Testis (tissue), 3 donors: Measurements from ENCODE around the gene P2RY14. TPM values are rescaled to one million over a fixed set of nuclear protein-coding genes. Genes with fewer than 3 reads are reported as not detected.
"Not testable (repeated sequence)": the region's sequence is repeated elsewhere in the genome, so short reads cannot be mapped to it uniquely, and the experiment has no call there.

Experiments used
- DNase-seq: peaks from one replicate; pipeline ENCODE4 v3.0.0-alpha.2; 2019
- H3K27ac ChIP-seq, 2 donors: fragments of 200-600 bp; sonication (generic); one replicate each; pipeline ENCODE4 v1.5.1; 2019
- H3K27me3 ChIP-seq: fragments of 200-600 bp; sonication (generic); one replicate; pipeline ENCODE4 v1.5.1; 2019
- H3K36me3 ChIP-seq: fragments of 200-600 bp; sonication (generic); one replicate; pipeline ENCODE4 v1.5.1; 2017; ENCODE audit warnings: low read depth; ENCODE audit errors: missing control alignments
- H3K4me1 ChIP-seq: fragments of 200-600 bp; sonication (generic); one replicate; pipeline ENCODE4 v1.5.1; 2019
- H3K4me3 ChIP-seq, 2 donors: fragments of 200-600 bp; sonication (generic); one replicate each; pipeline ENCODE4 v1.5.1; 2017 to 2019
- H3K9me3 ChIP-seq: fragments of 200-600 bp; sonication (generic); one replicate; pipeline ENCODE4 v1.5.1; 2017
- POLR2A ChIP-seq: fragments of 450-650 bp; IDR thresholded peaks from one replicate; pipeline ENCODE4 v1.6.1; 2017; ENCODE audit warnings: antibody characterized with exemption, mild to moderate bottlenecking, moderate library complexity
- WGBS, 2 donors: methylation state at CpG; one replicate each; pipeline ENCODE4 v1.1.5; 2018; 5-methylcytosine and 5-hydroxymethylcytosine counted together
- intact Hi-C: fragments of 100-400 bp; cut with DNase I; formaldehyde crosslinking; loops from one replicate; pipeline ENCODE4 v1.15.1; 2023; ENCODE audit warnings: low total_unique reads
- polyA plus RNA-seq: library from polyadenylated mRNA; stranded (reverse); fragments of 350-450 nt; fragmentation: Illumina TruSeq; extraction: RNeasy Lipid Tissue Mini Kit (QIAGEN cat#74804); gene quantifications from one replicate; pipeline ENCODE4 v1.2.3, GENCODE V29; 2014; ENCODE audit warnings: low read depth, low replicate concordance; ENCODE audit not compliant: insufficient read depth
- total RNA-seq, 2 donors: library from RNA; depleted of rRNA; stranded (reverse); fragments of >200 nt; gene quantifications; one replicate each; pipeline ENCODE4 v1.2.3, GENCODE V29; 2016
- TF ChIP-seq, protein P1 (sequence below), 3 experiments: fragments of 450-650 bp in 2 of 3; fragments of 200-600 bp in 1 of 3; sonication (generic) in 1 of 3; IDR thresholded peaks; one replicate each; pipeline ENCODE4 v1.5.1; 2016 to 2019; ENCODE audit warnings: antibody characterized with exemption in 3 of 3, mild to moderate bottlenecking in 2 of 3, moderate library complexity in 1 of 3

The P2RY14 gene
- total and polyA plus RNA-seq, 3 donors from 2014 or later = 0.47 to 0.79 (median 0.50) TPM

DNA sequence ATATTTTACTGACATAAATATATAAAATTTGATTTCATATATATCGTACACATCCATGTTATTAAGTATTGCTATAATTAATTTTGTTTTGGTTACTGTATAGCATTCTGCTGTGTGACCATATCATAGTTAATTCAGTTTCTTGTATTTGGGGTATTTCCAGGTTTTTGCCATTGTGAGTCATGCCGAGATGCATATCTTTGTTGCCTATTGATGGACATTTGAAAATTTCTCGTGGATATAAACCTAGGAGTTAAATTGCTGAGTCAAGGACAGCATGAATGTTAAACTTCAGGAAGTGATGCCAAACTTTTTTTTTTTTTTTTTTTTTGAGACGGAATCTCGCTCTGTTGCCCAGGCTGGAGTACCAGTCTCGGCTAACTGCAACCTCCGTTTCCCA lies 41.6 kb downstream of the P2RY14 start:
- H3K4me1 ChIP-seq = no peaks in the 10 kb centered on the region
- H3K27me3 ChIP-seq = no peaks in the 10 kb centered on the region
- WGBS, 2 donors = 89 to 91% methylated on average over 7 of the region's 7 CpGs
- intact Hi-C loops = no loop called here
- no peak overlapping the region for H3K4me3 ChIP-seq
- H3K9me3 ChIP-seq = no peaks in the 10 kb centered on the region
- TF ChIP-seq POLR2A = no peak
- TF ChIP-seq, protein P1, sequence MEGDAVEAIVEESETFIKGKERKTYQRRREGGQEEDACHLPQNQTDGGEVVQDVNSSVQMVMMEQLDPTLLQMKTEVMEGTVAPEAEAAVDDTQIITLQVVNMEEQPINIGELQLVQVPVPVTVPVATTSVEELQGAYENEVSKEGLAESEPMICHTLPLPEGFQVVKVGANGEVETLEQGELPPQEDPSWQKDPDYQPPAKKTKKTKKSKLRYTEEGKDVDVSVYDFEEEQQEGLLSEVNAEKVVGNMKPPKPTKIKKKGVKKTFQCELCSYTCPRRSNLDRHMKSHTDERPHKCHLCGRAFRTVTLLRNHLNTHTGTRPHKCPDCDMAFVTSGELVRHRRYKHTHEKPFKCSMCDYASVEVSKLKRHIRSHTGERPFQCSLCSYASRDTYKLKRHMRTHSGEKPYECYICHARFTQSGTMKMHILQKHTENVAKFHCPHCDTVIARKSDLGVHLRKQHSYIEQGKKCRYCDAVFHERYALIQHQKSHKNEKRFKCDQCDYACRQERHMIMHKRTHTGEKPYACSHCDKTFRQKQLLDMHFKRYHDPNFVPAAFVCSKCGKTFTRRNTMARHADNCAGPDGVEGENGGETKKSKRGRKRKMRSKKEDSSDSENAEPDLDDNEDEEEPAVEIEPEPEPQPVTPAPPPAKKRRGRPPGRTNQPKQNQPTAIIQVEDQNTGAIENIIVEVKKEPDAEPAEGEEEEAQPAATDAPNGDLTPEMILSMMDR (IDR thresholded peaks at IDR 0.05) = no peak
- H3K36me3 ChIP-seq = no peaks in the 10 kb centered on the region
- DNase-seq = no peak
- no peak overlapping the region for H3K27ac ChIP-seq

DNA sequence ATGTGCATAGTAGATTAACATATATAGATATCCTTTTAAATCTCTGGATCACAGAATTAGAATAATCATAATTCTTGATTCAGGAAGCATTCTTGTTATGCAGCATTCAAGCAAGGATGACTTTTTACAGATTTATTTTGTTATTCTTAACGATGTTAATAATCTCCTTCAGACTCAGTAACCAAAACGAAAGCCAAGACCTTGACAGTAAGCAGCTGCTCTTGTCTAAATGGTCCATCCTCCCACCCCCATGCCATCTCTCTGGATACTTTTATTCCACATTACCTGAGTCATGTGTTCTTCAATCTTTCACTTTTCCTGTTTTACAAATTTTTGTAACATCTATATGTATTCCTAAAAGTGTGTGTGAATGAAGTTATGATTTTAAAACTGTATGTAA lies 42.0 kb downstream of the P2RY14 start:
- no peak for DNase-seq
- H3K9me3 ChIP-seq = no peaks in the 10 kb centered on the region
- H3K27ac ChIP-seq = no peak overlapping the region
- 40 to 47% methylated on average over 2 of the region's 2 CpGs for WGBS, 2 donors
- TF ChIP-seq POLR2A = no peak
- TF ChIP-seq, protein P1 (IDR thresholded peaks at IDR 0.05) = no peak
- H3K4me3 ChIP-seq = no peak overlapping the region
- intact Hi-C loops = no loop called here
- H3K36me3 ChIP-seq = no peaks in the 10 kb centered on the region
- no peaks in the 10 kb centered on the region for H3K4me1 ChIP-seq
- no peaks in the 10 kb centered on the region for H3K27me3 ChIP-seq

DNA sequence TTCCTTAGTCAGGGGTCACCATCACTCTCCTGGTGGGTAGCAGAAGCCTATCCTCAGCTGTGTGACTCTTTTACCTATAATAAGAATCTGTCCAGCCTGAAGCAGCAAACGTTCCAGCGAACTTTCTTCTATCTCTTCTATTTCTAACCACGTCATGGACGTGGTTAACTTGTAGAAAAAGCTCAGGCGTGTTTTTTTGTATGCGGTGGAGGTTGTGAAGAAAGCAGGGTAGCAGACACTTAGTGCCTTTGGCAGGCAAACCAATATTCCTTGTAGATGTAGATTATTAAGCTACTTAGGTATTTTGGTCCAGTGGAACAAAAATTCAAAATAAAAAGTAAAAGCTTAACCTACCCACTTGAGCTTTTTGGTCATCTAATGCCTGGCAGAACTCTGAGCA lies 43.5 kb downstream of the P2RY14 start:
- Histone ChIP-seq H3K4me1 (peaks cover 3% of the 10 kb centered on the region), H3K9me3 (no peaks in the 10 kb centered on the region), H3K36me3 (no peaks in the 10 kb centered on the region), H3K27me3 (no peaks in the 10 kb centered on the region), H3K27ac (no peak overlapping the region), H3K4me3 (no peak overlapping the region)
- 87 to 91% methylated on average over 6 of the region's 6 CpGs for WGBS, 2 donors
- TF ChIP-seq POLR2A = no peak
- TF ChIP-seq, protein P1 (IDR thresholded peaks at IDR 0.05) = no peak
- DNase-seq = no peak
- intact Hi-C loops = no loop called here

DNA sequence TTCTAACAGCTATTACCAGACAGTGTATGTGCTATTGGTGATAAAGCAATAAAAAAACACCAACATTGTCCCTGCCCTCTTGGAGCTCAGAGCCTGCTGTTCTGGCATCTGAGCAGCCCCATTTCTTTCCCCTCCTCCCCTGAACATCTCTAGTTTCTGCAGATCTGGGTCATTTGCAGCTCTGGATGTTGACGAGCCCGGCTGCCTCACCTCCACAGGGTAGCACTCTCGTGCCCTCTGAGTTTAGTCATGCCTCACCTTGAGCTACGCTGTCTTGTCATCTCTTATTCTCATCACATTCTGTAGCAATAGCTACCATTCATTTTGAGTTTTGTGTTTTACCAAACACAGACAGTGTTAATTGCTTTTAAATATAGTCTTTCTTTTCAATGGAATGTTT lies 45.4 kb downstream of the P2RY14 start:
- TF ChIP-seq, protein P1 (IDR thresholded peaks at IDR 0.05) = no peak
- TF ChIP-seq POLR2A = no peak
- Histone ChIP-seq H3K4me3 (no peak overlapping the region), H3K36me3 (no peaks in the 10 kb centered on the region), H3K9me3 (no peaks in the 10 kb centered on the region), H3K27me3 (no peaks in the 10 kb centered on the region), H3K27ac (no peak overlapping the region), H3K4me1 (peaks cover 11% of the 10 kb centered on the region)
- DNase-seq = no peak
- WGBS, 2 donors = 87 to 93% methylated on average over 4 of the region's 4 CpGs
- intact Hi-C loops = no loop called here

DNA sequence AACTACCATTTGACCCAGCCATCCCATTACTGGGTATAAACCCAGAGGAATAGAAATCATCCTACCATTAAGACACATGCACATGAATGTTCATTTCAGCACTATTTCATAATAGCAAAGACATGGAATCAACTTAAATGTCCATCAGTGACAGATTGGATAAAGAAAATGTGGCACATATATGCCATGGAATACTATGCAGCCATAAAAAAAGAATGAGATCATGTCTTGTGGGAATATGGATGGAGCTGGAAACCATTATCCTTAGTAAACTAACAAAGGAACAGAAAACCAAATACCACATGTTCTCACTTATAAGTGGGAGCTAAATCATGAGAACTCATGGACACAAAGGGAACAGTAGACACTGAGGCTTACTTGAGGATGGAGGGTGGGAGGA lies 45.9 kb downstream of the P2RY14 start:
- intact Hi-C loops, H3K36me3 ChIP-seq, H3K9me3 ChIP-seq, H3K4me3 ChIP-seq, DNase-seq, H3K27me3 ChIP-seq, H3K27ac ChIP-seq: not testable (repeated sequence)
- peaks cover 17% of the 10 kb centered on the region for H3K4me1 ChIP-seq
